ENCODE data around the gene NRIP3.
"Not testable (repeated sequence)": the region's sequence is repeated elsewhere in the genome, so short reads cannot be mapped to it uniquely, and the experiment has no call there.

The NRIP3 gene

DNA sequence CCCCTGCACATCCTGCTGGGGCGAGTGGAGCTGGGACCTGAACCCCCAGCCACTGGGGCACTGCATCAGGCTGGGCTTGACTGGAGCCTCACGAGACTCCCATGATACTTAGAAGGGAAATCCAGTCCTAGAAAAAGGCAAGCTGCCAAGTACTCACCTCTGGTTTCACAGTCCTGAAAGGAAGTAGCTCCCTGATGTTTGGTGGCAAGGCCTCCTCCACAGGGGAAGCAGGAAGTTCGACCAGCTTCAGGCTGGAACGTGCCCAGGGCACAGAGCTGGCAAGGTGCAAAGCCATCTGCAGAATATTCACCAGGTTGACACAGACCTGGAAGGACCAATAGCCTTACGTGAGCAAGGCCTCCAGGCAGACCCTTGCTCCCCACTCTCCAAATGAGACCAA lies 26.8 kb upstream of the NRIP3 start:
- no peaks in the 10 kb centered on the region for H3K36me3 ChIP-seq (ENCODE audit: insufficient read depth, low read length)
- no peaks in the 10 kb centered on the region for H3K9me3 ChIP-seq (ENCODE audit: low read length)
- no peaks in the 10 kb centered on the region for H3K4me1 ChIP-seq (ENCODE audit: insufficient read depth, low read length)
- H3K4me3 ChIP-seq (ENCODE audit: low read length), result no peak overlapping the region
- H3K27me3 ChIP-seq (ENCODE audit: insufficient read depth, low read length), result no peaks in the 10 kb centered on the region
- no peak overlapping the region for H2AFZ ChIP-seq (ENCODE audit: low read depth, low read length)

DNA sequence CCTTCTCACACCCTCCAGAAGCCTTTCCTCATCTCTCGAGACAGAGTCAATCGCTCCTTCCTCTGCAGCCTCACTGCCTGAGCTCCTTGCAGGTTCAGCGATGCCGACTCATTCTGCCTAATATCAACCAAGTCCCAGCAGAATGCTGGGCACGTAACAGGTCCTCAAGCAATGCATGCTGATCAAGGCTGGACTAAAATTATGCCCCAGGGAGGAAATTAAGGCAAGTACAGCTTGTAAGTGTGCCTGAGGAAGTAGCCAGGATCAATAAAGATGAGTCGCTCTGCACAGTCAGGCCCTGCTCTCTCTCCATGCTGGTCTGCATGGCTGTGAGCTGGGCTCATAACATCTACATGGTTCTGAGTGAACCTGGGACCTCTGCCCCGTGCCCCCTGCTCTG lies 25.6 kb upstream of the NRIP3 start:
- Histone ChIP-seq H3K9me3 (ENCODE audit: low read length) (no peaks in the 10 kb centered on the region), H3K36me3 (ENCODE audit: insufficient read depth, low read length) (no peaks in the 10 kb centered on the region), H2AFZ (ENCODE audit: low read depth, low read length) (no peak overlapping the region), H3K27me3 (ENCODE audit: insufficient read depth, low read length) (no peaks in the 10 kb centered on the region), H3K4me1 (ENCODE audit: insufficient read depth, low read length) (no peaks in the 10 kb centered on the region), H3K4me3 (ENCODE audit: low read length) (no peak overlapping the region)

- peaks cover 1% of the 10 kb centered on the region for H3K4me1 ChIP-seq (ENCODE audit: insufficient read depth, low read length)
- H3K27me3 ChIP-seq (ENCODE audit: insufficient read depth, low read length), result no peaks in the 10 kb centered on the region
- H2AFZ ChIP-seq (ENCODE audit: low read depth, low read length), result no peak overlapping the region
- no peaks in the 10 kb centered on the region for H3K9me3 ChIP-seq (ENCODE audit: low read length)
- H3K4me3 ChIP-seq (ENCODE audit: low read length), result no peak overlapping the region
- no peaks in the 10 kb centered on the region for H3K36me3 ChIP-seq (ENCODE audit: insufficient read depth, low read length)
Observed at GRCh38 chr11:9028581-9028980, 24.8 kb upstream of the NRIP3 start.

GRCh38 chr11:9025101-9025850 lies 21.5 kb upstream of the NRIP3 start:
- H3K27me3 ChIP-seq (ENCODE audit: insufficient read depth, low read length), result no peaks in the 10 kb centered on the region
- no peaks in the 10 kb centered on the region for H3K9me3 ChIP-seq (ENCODE audit: low read length)
- H3K4me3 ChIP-seq (ENCODE audit: low read length), result no peak overlapping the region
- H3K4me1 ChIP-seq (ENCODE audit: insufficient read depth, low read length), result peaks cover 15% of the 10 kb centered on the region
- H2AFZ ChIP-seq (ENCODE audit: low read depth, low read length), result no peak overlapping the region
- H3K36me3 ChIP-seq (ENCODE audit: insufficient read depth, low read length), result no peaks in the 10 kb centered on the region

DNA sequence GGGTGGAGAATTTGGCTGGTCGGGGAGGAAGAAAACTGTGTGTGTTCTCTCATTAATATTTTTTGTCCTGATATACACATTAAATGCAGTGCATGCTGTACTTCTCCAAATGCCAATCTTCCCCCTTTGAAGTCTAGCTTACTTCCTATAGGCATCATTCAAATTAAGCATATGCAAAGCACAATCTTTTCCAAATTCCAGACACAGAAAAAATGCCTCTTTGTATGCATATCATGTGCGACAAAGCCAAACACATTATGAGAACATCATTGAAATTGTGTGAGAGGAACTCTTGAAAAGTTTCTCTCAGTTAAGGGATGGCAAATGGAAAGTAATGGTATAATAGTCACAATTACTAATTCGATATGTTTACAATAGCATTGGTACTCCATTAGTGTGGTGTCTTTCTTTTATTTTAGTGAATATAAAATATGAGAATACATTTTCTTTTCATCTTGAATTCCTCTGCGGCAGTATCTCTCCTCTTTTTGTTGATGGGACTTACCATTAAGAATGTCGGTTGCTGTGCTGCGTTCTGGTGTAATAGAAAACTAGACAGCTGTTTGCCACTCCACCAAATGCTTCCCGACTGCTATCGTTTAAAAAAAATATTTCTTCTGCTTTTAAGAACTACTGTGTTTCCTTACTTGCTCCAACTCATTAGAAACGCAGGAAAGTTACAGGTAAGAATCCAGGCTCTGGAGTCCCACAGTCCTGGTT lies 19.3 kb upstream of the NRIP3 start:
- no peak overlapping the region for H3K4me3 ChIP-seq (ENCODE audit: low read length)

DNA sequence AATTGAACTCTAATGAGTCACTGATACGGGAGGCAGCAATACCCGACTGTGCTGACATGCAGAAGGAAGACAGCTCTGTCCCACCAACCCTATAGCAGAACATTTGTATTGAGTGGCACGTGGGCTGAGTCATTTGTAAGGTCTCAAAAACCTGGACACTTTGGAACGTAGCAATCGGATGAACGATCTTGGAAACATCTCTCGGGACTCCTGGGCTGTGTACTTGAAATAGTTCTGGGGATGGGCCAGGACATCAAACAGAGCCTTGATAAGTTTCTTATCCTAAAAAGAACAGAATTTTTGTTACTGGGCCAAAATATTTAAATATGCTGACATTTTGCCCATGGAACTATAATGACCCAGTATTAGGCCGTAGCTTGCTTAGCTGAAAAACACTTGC lies 17.1 kb upstream of the NRIP3 start:
- Histone ChIP-seq H3K9me3 (ENCODE audit: low read length) (no peaks in the 10 kb centered on the region), H3K36me3 (ENCODE audit: insufficient read depth, low read length) (no peaks in the 10 kb centered on the region), H3K4me3 (ENCODE audit: low read length) (no peak overlapping the region), H3K4me1 (ENCODE audit: insufficient read depth, low read length) (peaks cover 15% of the 10 kb centered on the region), H2AFZ (ENCODE audit: low read depth, low read length) (no peak overlapping the region), H3K27me3 (ENCODE audit: insufficient read depth, low read length) (no peaks in the 10 kb centered on the region)

More for the DNA sequence above, 19.3 kb upstream of the NRIP3 start:
- H3K27me3 ChIP-seq (ENCODE audit: insufficient read depth, low read length), result no peaks in the 10 kb centered on the region
- no peak overlapping the region for H2AFZ ChIP-seq (ENCODE audit: low read depth, low read length)
- no peaks in the 10 kb centered on the region for H3K36me3 ChIP-seq (ENCODE audit: insufficient read depth, low read length)
- H3K9me3 ChIP-seq (ENCODE audit: low read length), result no peaks in the 10 kb centered on the region
- peaks cover 15% of the 10 kb centered on the region for H3K4me1 ChIP-seq (ENCODE audit: insufficient read depth, low read length)

DNA sequence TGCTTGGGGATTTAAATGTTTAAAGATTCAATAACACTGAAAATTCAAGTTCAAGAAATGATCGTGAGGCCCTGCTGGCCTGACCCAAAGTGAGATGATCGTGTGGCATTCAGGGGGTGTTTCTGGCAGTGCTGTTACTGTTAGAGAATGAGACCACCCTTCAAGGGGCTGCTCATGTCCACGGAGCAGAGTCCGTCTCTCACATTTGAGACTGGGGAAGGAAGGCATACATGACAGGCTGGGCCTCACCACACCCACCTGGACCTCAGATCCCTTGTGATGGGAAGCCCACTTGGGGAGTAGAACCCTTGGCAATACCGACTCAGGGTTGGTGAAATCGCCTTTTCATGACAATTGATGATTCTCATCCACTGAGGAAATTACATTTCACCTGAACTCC lies 16.1 kb upstream of the NRIP3 start:
- Histone ChIP-seq H3K27me3 (ENCODE audit: insufficient read depth, low read length) (no peaks in the 10 kb centered on the region), H3K9me3 (ENCODE audit: low read length) (no peaks in the 10 kb centered on the region), H2AFZ (ENCODE audit: low read depth, low read length) (no peak overlapping the region), H3K4me3 (ENCODE audit: low read length) (no peak overlapping the region), H3K4me1 (ENCODE audit: insufficient read depth, low read length) (peaks cover 15% of the 10 kb centered on the region), H3K36me3 (ENCODE audit: insufficient read depth, low read length) (no peaks in the 10 kb centered on the region)

DNA sequence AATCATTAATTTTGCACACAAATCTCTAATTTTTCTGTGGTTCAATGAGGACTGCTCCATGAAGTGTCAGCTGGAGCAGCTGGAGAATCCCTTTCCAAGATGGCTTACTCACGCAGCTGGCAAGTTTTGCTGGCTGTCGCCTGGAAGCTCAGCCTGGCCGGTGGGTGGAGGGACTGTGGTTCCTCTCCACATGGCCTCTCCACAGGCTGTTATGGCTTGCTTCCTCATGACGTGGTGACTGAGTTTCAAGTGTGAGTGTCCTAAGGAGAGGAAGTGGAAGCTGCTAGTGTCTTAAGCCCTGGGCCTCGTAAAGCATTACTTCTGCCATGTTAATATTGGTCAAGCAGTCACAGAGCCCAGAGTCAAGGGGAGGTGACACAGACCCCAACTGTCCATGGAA lies 14.0 kb upstream of the NRIP3 start:
- Histone ChIP-seq H3K4me1 (ENCODE audit: insufficient read depth, low read length) (peaks cover 5% of the 10 kb centered on the region), H3K36me3 (ENCODE audit: insufficient read depth, low read length) (no peaks in the 10 kb centered on the region), H3K27me3 (ENCODE audit: insufficient read depth, low read length) (no peaks in the 10 kb centered on the region), H3K9me3 (ENCODE audit: low read length) (no peaks in the 10 kb centered on the region), H3K4me3 (ENCODE audit: low read length) (no peak overlapping the region), H2AFZ (ENCODE audit: low read depth, low read length) (no peak overlapping the region)

DNA sequence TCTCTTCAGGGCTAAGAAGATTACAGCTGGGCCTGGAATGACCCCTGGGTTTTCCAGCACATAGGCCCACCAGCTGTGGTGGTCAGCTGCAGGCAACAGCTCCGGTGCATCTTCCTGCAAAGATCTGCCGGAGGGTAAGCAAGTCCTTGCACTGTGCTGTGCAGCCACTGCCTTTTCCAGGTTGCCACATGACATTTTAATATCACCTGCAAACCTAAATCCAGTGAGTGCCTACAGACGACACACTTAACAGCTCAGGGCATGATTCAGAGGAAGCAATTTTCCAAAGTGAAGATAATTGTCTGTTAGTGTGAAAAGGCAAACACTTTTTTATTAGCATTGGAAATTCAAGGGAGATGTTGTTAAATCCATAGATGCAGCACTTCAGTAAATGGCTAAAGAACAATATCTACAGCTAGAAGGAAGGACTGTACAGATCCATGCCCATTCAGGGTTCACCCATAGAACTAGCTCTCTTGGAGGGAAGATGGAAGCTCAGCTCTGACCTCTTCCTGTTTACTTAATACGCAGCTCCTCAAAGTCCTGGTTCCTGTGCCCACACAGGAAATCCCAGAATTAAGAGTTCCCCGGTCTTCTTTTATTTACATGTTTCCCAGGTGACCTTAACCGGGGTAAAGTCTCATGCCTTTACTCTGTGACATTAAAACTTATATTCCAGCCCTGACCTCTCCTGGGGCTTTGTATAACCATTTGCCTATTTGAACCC lies 13.3 kb upstream of the NRIP3 start:
- Histone ChIP-seq H3K4me3 (ENCODE audit: low read length) (no peak overlapping the region), H3K9me3 (ENCODE audit: low read length) (no peaks in the 10 kb centered on the region), H3K4me1 (ENCODE audit: insufficient read depth, low read length) (no peaks in the 10 kb centered on the region), H3K36me3 (ENCODE audit: insufficient read depth, low read length) (no peaks in the 10 kb centered on the region), H3K27me3 (ENCODE audit: insufficient read depth, low read length) (no peaks in the 10 kb centered on the region), H2AFZ (ENCODE audit: low read depth, low read length) (no peak overlapping the region)

GRCh38 chr11:9015677-9016076 lies 11.9 kb upstream of the NRIP3 start:
- Histone ChIP-seq H3K27me3 (ENCODE audit: insufficient read depth, low read length) (no peaks in the 10 kb centered on the region), H3K36me3 (ENCODE audit: insufficient read depth, low read length) (no peaks in the 10 kb centered on the region), H3K9me3 (ENCODE audit: low read length) (no peaks in the 10 kb centered on the region), H3K4me1 (ENCODE audit: insufficient read depth, low read length) (no peaks in the 10 kb centered on the region), H3K4me3 (ENCODE audit: low read length) (no peak overlapping the region), H2AFZ (ENCODE audit: low read depth, low read length) (no peak overlapping the region)

GRCh38 chr11:9014826-9015225 lies 11.0 kb upstream of the NRIP3 start:
- no peaks in the 10 kb centered on the region for H3K9me3 ChIP-seq (ENCODE audit: low read length)
- H3K36me3 ChIP-seq (ENCODE audit: insufficient read depth, low read length), result no peaks in the 10 kb centered on the region
- no peaks in the 10 kb centered on the region for H3K4me1 ChIP-seq (ENCODE audit: insufficient read depth, low read length)
- no peak overlapping the region for H2AFZ ChIP-seq (ENCODE audit: low read depth, low read length)
- no peaks in the 10 kb centered on the region for H3K27me3 ChIP-seq (ENCODE audit: insufficient read depth, low read length)
- no peak overlapping the region for H3K4me3 ChIP-seq (ENCODE audit: low read length)

DNA sequence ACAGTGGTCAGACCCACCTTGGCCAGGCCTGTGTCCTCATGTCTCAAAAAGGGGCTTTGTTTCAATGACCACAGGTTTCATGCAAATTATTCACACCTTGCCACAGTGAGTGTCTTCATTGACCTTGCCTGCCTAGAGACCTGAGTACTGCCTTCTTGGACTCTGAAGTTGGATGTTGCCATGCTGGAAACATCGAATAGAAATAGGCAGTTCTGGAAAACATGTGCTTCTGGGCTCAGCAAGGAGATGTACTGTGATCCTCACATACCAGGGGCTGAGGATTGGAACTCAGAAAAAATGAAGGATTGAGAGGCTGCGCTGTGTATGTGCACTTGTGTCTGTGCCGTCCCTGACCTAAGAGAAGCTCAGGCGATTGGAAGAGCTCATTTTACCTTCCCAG lies 9.6 kb upstream of the NRIP3 start:
- no peak overlapping the region for H2AFZ ChIP-seq (ENCODE audit: low read depth, low read length)
- H3K36me3 ChIP-seq (ENCODE audit: insufficient read depth, low read length), result no peaks in the 10 kb centered on the region
- H3K9me3 ChIP-seq (ENCODE audit: low read length), result no peaks in the 10 kb centered on the region
- no peaks in the 10 kb centered on the region for H3K27me3 ChIP-seq (ENCODE audit: insufficient read depth, low read length)
- no peak overlapping the region for H3K4me3 ChIP-seq (ENCODE audit: low read length)
- no peaks in the 10 kb centered on the region for H3K4me1 ChIP-seq (ENCODE audit: insufficient read depth, low read length)

DNA sequence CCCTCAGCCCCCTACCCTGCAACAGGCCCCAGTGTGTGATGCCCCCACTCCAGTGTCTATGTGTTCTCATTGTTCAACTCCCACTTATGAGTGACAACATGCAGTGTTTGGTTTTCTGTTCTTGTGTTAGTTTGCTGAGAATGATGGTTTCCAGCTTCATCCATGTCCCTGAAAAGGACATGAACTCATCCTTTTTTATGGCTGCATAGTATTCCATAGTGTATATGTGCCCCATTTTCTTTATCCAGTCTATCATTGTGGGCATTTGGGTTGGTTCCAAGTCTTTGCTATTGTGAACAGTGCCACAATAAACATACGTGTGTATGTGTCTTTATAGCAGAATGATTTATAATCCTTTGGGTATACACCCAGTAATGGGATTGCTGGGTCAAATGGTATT lies 5.7 kb upstream of the NRIP3 start:
- not testable (repeated sequence) for H2AFZ ChIP-seq (ENCODE audit: low read depth, low read length); H3K9me3 ChIP-seq (ENCODE audit: low read length); H3K4me3 ChIP-seq (ENCODE audit: low read length); H3K36me3 ChIP-seq (ENCODE audit: insufficient read depth, low read length); H3K4me1 ChIP-seq (ENCODE audit: insufficient read depth, low read length)
- H3K27me3 ChIP-seq (ENCODE audit: insufficient read depth, low read length), result peaks cover 37% of the 10 kb centered on the region
